ENCODE measurements around the gene C1QTNF6. TPM values are rescaled to one million over a fixed set of nuclear protein-coding genes. Genes with fewer than 3 reads are reported as not detected.

The C1QTNF6 gene
- total RNA-seq, 1 experiment from 2014 or later = 25.0 TPM

DNA sequence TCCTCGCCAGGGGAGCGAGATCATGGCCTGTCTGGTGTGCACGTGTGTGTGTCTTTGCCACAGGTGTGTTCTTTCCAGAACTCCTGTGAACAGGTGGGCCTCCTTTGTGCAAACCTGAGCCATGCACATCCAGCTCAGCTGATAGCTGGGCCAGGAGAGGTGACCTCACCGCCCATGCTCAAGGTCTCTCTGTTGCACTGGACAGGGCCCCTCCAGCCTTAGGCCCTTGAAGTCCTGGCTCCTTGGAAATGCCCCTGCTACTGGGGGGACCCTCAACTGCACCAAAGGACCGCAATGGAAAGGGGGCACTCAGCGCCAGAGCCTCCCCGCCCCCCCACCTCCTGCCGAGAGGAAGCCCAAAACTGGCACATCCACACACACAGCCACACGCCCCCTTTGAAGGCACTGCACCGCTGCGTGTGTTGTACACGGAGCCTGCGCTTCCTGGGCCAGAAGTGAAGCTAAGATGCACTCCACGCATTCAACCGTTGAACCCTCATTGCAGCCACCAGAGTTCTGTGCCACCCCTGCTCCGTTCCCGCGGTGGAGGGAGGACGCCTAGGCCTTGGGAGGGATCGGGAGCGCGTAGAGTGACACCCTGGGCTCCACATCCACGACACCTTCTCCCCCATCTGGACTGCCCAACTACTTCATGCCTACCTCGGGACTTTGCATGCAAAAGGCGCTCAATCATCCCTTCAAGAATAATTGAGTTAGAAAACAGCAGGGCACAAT is 21.9 kb downstream of the C1QTNF6 start:
- POLR2A ChIA-PET = no interaction called here
- H3K36me3 ChIP-seq (ENCODE audit: control insufficient read depth, insufficient read depth, low read length) = no peaks in the 10 kb centered on the region
- BruUV-seq (replicated peaks) = no TSS peak
- peaks cover 16% of the 10 kb centered on the region for H3K4me1 ChIP-seq (ENCODE audit: control insufficient read depth, insufficient read depth, low read length)
- no peaks in the 10 kb centered on the region for H3K27me3 ChIP-seq (ENCODE audit: control insufficient read depth, insufficient read depth, low read length)
- CTCF ChIA-PET = no interaction called here
- DNase-seq (ENCODE audit: low read depth, low spot score) (no peak), ATAC-seq (peak; percentile 10; the same call in 1 of the 2 replicates)
- intact Hi-C loops (cut with micrococcal nuclease; ENCODE audit: unreplicated experiment) = loop anchor here (2.0 kb wide), 1 partner anchor 31 kb away; no protein-coding TSS in a partner anchor
- H3K4me3 ChIP-seq (ENCODE audit: low read depth in 2 of 2, low read length in 2 of 2) = no peak overlapping the region
- H3K9me3 ChIP-seq (ENCODE audit: control insufficient read depth, insufficient read depth, low read depth, low read length) = no peaks in the 10 kb centered on the region
- H3K27ac ChIP-seq (ENCODE audit: low read length) = peak overlapping the region; percentile 79
- in situ Hi-C loops (cut with HindIII; ENCODE audit: low pct_unique_long_range_greater_than_20kb, low sequenced_read_pairs) = no loop called here
- TF ChIP-seq, protein P1, sequence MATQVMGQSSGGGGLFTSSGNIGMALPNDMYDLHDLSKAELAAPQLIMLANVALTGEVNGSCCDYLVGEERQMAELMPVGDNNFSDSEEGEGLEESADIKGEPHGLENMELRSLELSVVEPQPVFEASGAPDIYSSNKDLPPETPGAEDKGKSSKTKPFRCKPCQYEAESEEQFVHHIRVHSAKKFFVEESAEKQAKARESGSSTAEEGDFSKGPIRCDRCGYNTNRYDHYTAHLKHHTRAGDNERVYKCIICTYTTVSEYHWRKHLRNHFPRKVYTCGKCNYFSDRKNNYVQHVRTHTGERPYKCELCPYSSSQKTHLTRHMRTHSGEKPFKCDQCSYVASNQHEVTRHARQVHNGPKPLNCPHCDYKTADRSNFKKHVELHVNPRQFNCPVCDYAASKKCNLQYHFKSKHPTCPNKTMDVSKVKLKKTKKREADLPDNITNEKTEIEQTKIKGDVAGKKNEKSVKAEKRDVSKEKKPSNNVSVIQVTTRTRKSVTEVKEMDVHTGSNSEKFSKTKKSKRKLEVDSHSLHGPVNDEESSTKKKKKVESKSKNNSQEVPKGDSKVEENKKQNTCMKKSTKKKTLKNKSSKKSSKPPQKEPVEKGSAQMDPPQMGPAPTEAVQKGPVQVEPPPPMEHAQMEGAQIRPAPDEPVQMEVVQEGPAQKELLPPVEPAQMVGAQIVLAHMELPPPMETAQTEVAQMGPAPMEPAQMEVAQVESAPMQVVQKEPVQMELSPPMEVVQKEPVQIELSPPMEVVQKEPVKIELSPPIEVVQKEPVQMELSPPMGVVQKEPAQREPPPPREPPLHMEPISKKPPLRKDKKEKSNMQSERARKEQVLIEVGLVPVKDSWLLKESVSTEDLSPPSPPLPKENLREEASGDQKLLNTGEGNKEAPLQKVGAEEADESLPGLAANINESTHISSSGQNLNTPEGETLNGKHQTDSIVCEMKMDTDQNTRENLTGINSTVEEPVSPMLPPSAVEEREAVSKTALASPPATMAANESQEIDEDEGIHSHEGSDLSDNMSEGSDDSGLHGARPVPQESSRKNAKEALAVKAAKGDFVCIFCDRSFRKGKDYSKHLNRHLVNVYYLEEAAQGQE (IDR thresholded peaks at IDR 0.05; ENCODE audit: insufficient read depth in 1 of 2, low read depth in 2 of 2, low read length in 1 of 2) = no peak
- TF ChIP-seq SIN3A (IDR thresholded peaks at IDR 0.05; ENCODE audit: borderline replicate concordance, insufficient read depth, low read depth, low read length) (no peak), POLR2AphosphoS5 (IDR thresholded peaks at IDR 0.05; ENCODE audit: low read depth, low read length) (no peak), TCF7L2 (IDR thresholded peaks at IDR 0.05; ENCODE audit: low read depth, low read length) (no peak)
- TF ChIP-seq, protein P2, sequence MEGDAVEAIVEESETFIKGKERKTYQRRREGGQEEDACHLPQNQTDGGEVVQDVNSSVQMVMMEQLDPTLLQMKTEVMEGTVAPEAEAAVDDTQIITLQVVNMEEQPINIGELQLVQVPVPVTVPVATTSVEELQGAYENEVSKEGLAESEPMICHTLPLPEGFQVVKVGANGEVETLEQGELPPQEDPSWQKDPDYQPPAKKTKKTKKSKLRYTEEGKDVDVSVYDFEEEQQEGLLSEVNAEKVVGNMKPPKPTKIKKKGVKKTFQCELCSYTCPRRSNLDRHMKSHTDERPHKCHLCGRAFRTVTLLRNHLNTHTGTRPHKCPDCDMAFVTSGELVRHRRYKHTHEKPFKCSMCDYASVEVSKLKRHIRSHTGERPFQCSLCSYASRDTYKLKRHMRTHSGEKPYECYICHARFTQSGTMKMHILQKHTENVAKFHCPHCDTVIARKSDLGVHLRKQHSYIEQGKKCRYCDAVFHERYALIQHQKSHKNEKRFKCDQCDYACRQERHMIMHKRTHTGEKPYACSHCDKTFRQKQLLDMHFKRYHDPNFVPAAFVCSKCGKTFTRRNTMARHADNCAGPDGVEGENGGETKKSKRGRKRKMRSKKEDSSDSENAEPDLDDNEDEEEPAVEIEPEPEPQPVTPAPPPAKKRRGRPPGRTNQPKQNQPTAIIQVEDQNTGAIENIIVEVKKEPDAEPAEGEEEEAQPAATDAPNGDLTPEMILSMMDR (IDR thresholded peaks at IDR 0.05) = no peak

DNA sequence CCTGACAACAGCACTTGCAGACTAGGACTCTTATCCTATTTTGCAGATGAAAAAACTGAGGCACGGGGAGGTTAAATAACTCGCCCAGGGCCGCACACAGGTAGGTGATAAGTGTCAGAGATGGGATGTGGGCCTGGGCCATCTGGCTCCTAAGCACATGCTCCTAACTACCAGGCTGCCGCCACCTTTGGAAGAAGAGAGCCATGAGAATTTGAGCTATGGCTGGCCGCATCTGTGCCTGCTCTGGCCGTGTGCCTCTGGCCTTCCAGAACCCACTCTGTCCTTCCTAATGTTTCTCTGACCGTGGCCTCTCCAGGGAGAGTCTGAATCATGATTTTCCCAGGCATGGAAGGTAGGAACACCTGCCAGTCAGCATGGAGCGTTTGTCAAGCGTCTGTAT is 23.0 kb downstream of the C1QTNF6 start:
- POLR2A ChIA-PET = no interaction called here
- Histone ChIP-seq H3K4me3 (ENCODE audit: low read depth in 2 of 2, low read length in 2 of 2) (no peak overlapping the region), H3K27me3 (ENCODE audit: control insufficient read depth, insufficient read depth, low read length) (no peaks in the 10 kb centered on the region), H3K27ac (ENCODE audit: low read length) (no peak overlapping the region; the same call in 1 of the 2 replicates), H3K9me3 (ENCODE audit: control insufficient read depth, insufficient read depth, low read depth, low read length) (no peaks in the 10 kb centered on the region), H3K4me1 (ENCODE audit: control insufficient read depth, insufficient read depth, low read length) (peaks cover 16% of the 10 kb centered on the region), H3K36me3 (ENCODE audit: control insufficient read depth, insufficient read depth, low read length) (no peaks in the 10 kb centered on the region)
- TF ChIP-seq, protein P2 (IDR thresholded peaks at IDR 0.05) = no peak
- TF ChIP-seq SIN3A (IDR thresholded peaks at IDR 0.05; ENCODE audit: borderline replicate concordance, insufficient read depth, low read depth, low read length) (no peak), POLR2AphosphoS5 (IDR thresholded peaks at IDR 0.05; ENCODE audit: low read depth, low read length) (no peak), TCF7L2 (IDR thresholded peaks at IDR 0.05; ENCODE audit: low read depth, low read length) (no peak)
- TF ChIP-seq, protein P1 (IDR thresholded peaks at IDR 0.05; ENCODE audit: insufficient read depth in 1 of 2, low read depth in 2 of 2, low read length in 1 of 2) = no peak
- in situ Hi-C loops (cut with HindIII; ENCODE audit: low pct_unique_long_range_greater_than_20kb, low sequenced_read_pairs) (no loop called here), intact Hi-C loops (cut with micrococcal nuclease; ENCODE audit: unreplicated experiment) (no loop called here)
- DNase-seq (ENCODE audit: low read depth, low spot score) = no peak
- no peak for ATAC-seq
- no TSS peak for BruUV-seq (replicated peaks)
- CTCF ChIA-PET = interaction anchor here (0.6 kb wide), 2 partner anchors 35 to 63 kb away, joined by 5 to 7 read pairs; no protein-coding TSS in a partner anchor

Measured in Panc1 (cell line).